ENCODE results near the gene GCLM. TPM values are rescaled to one million over a fixed set of nuclear protein-coding genes. Genes with fewer than 3 reads are reported as not detected.

Gene GCLM
- polyA plus RNA-seq, 2 of the 4 experiments (the other 2 are of a cell fraction) = 100 to 163 TPM

DNA sequence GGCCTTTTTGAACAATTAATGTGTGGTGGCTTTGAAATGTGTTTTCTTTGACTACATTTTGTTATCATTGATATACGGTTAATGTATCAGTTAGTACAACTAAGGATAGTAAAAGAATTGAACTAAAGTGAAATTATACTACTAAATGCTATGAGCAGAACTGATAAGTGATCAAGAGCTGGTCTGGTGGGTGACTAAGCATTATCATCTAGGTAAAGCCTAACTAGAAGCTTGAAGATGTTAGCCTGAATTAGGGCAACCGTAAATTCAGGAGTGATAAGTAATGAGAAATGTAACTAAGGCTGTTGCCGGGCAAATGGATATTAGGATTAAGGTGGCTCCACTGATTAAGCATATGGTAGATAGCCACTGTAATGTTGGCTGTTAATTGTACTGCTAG is 16.0 kb upstream of the GCLM start (continued):
- TF ChIP-seq, protein P1, sequence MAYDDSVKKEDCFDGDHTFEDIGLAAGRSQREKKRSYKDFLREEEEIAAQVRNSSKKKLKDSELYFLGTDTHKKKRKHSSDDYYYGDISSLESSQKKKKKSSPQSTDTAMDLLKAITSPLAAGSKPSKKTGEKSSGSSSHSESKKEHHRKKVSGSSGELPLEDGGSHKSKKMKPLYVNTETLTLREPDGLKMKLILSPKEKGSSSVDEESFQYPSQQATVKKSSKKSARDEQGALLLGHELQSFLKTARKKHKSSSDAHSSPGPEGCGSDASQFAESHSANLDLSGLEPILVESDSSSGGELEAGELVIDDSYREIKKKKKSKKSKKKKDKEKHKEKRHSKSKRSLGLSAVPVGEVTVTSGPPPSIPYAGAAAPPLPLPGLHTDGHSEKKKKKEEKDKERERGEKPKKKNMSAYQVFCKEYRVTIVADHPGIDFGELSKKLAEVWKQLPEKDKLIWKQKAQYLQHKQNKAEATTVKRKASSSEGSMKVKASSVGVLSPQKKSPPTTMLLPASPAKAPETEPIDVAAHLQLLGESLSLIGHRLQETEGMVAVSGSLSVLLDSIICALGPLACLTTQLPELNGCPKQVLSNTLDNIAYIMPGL (CRISPR knock-in tag; IDR thresholded peaks at IDR 0.05; ENCODE audit: borderline replicate concordance) = no peak
- TF ChIP-seq RNF2 (IDR thresholded peaks at IDR 0.05; ENCODE audit: borderline replicate concordance, low read depth) (no peak), TFCP2L1 (CRISPR knock-in tag; IDR thresholded peaks at IDR 0.05) (no peak)
- TF ChIP-seq, protein P2, sequence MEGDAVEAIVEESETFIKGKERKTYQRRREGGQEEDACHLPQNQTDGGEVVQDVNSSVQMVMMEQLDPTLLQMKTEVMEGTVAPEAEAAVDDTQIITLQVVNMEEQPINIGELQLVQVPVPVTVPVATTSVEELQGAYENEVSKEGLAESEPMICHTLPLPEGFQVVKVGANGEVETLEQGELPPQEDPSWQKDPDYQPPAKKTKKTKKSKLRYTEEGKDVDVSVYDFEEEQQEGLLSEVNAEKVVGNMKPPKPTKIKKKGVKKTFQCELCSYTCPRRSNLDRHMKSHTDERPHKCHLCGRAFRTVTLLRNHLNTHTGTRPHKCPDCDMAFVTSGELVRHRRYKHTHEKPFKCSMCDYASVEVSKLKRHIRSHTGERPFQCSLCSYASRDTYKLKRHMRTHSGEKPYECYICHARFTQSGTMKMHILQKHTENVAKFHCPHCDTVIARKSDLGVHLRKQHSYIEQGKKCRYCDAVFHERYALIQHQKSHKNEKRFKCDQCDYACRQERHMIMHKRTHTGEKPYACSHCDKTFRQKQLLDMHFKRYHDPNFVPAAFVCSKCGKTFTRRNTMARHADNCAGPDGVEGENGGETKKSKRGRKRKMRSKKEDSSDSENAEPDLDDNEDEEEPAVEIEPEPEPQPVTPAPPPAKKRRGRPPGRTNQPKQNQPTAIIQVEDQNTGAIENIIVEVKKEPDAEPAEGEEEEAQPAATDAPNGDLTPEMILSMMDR (IDR thresholded peaks at IDR 0.05) = no peak

DNA sequence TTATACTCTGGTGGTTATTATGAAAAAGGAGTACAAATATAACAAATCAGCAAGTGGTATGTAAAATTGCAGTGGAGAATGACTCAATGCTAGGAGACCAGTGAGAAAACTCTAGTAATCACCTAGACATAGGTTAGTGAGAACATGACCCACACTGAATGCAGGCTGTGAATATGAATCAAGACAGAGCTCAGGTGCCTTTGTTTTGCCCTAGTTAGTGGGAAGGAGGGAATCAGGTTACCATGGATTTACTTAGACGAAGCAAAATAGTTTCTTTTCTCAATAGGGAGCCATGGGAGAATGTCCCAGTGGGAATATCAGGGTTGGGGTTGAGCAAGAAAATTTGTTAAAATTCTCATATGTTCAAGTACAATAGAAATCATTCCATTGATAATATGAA is 10.6 kb upstream of the GCLM start:
- WGBS (ENCODE audit: missing lambda C conversion rate) = 64% methylated on average over 1 of the region's 1 CpG

More for the DNA sequence above, 10.6 kb upstream of the GCLM start:
- H3K9me3 ChIP-seq = no peaks in the 10 kb centered on the region
- no peaks in the 10 kb centered on the region for H3K4me1 ChIP-seq
- FAIRE-seq (no peak), DNase-seq (ENCODE audit: low read depth in 1 of 2, low spot score in 1 of 2) (no peak), ATAC-seq (no peak)
- no peak overlapping the region for H3K4me3 ChIP-seq
- TF ChIP-seq CBX2 (IDR thresholded peaks at IDR 0.05; ENCODE audit: borderline replicate concordance, low read depth) = no peak
- no peak for TF ChIP-seq RNF2 (IDR thresholded peaks at IDR 0.05; ENCODE audit: borderline replicate concordance, low read depth)
- no peak for TF ChIP-seq CHD4 (IDR thresholded peaks at IDR 0.05; ENCODE audit: borderline replicate concordance)
- no peak for TF ChIP-seq ZC3H11A (IDR thresholded peaks at IDR 0.05)
- TF ChIP-seq, protein P3, sequence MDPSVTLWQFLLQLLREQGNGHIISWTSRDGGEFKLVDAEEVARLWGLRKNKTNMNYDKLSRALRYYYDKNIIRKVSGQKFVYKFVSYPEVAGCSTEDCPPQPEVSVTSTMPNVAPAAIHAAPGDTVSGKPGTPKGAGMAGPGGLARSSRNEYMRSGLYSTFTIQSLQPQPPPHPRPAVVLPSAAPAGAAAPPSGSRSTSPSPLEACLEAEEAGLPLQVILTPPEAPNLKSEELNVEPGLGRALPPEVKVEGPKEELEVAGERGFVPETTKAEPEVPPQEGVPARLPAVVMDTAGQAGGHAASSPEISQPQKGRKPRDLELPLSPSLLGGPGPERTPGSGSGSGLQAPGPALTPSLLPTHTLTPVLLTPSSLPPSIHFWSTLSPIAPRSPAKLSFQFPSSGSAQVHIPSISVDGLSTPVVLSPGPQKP (IDR thresholded peaks at IDR 0.05; ENCODE audit: low read depth, low read length) = no peak
- no peak for TF ChIP-seq FOSB (CRISPR knock-in tag; IDR thresholded peaks at IDR 0.05)
- no peak for TF ChIP-seq RFX5 (IDR thresholded peaks at IDR 0.05)
- TF ChIP-seq, protein P4, sequence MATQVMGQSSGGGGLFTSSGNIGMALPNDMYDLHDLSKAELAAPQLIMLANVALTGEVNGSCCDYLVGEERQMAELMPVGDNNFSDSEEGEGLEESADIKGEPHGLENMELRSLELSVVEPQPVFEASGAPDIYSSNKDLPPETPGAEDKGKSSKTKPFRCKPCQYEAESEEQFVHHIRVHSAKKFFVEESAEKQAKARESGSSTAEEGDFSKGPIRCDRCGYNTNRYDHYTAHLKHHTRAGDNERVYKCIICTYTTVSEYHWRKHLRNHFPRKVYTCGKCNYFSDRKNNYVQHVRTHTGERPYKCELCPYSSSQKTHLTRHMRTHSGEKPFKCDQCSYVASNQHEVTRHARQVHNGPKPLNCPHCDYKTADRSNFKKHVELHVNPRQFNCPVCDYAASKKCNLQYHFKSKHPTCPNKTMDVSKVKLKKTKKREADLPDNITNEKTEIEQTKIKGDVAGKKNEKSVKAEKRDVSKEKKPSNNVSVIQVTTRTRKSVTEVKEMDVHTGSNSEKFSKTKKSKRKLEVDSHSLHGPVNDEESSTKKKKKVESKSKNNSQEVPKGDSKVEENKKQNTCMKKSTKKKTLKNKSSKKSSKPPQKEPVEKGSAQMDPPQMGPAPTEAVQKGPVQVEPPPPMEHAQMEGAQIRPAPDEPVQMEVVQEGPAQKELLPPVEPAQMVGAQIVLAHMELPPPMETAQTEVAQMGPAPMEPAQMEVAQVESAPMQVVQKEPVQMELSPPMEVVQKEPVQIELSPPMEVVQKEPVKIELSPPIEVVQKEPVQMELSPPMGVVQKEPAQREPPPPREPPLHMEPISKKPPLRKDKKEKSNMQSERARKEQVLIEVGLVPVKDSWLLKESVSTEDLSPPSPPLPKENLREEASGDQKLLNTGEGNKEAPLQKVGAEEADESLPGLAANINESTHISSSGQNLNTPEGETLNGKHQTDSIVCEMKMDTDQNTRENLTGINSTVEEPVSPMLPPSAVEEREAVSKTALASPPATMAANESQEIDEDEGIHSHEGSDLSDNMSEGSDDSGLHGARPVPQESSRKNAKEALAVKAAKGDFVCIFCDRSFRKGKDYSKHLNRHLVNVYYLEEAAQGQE (IDR thresholded peaks at IDR 0.05) = no peak
- TF ChIP-seq ZNF302 (CRISPR knock-in tag; IDR thresholded peaks at IDR 0.05) = no peak
- TF ChIP-seq, protein P5, sequence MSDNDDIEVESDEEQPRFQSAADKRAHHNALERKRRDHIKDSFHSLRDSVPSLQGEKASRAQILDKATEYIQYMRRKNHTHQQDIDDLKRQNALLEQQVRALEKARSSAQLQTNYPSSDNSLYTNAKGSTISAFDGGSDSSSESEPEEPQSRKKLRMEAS (IDR thresholded peaks at IDR 0.05) = no peak
- TF ChIP-seq MAFK (IDR thresholded peaks at IDR 0.05; ENCODE audit: partially characterized antibody) = no peak
- no peak for TF ChIP-seq JUN (IDR thresholded peaks at IDR 0.05)
- no peak for TF ChIP-seq NPAS2 (CRISPR knock-in tag; IDR thresholded peaks at IDR 0.05; ENCODE audit: borderline replicate concordance)
- no peak for TF ChIP-seq KDM1A (IDR thresholded peaks at IDR 0.05; ENCODE audit: low read depth)
- TF ChIP-seq, protein P6, sequence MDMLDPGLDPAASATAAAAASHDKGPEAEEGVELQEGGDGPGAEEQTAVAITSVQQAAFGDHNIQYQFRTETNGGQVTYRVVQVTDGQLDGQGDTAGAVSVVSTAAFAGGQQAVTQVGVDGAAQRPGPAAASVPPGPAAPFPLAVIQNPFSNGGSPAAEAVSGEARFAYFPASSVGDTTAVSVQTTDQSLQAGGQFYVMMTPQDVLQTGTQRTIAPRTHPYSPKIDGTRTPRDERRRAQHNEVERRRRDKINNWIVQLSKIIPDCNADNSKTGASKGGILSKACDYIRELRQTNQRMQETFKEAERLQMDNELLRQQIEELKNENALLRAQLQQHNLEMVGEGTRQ (IDR thresholded peaks at IDR 0.05) = no peak
- POLR2A ChIA-PET = no interaction called here
- CTCF ChIA-PET = interaction anchor here (3.6 kb wide), 1 partner anchor 10 kb away, joined by 15 read pairs; the partner anchor contains the start of gene GCLM
- no peak overlapping the region for H3K27ac ChIP-seq
- no peak overlapping the region for H3K4me2 ChIP-seq

Measured in A549 (cell line).